Stimulated activated CD4-positive, alpha-beta T cell treated with anti-CD3 and anti-CD28 coated beads, Interleukin-1b, Interleukin-23, amount 100 ng/mL, for 24 hours (primary cell): ENCODE measurements around the gene COG5.

Experiments used
- DNase-seq, 4 experiments: peaks; one replicate each; pipeline ENCODE4 v3.0.0-alpha.2; 2020; ENCODE audit warnings: low read depth in 4 of 4, low spot score in 1 of 4

COG5 gene

DNA sequence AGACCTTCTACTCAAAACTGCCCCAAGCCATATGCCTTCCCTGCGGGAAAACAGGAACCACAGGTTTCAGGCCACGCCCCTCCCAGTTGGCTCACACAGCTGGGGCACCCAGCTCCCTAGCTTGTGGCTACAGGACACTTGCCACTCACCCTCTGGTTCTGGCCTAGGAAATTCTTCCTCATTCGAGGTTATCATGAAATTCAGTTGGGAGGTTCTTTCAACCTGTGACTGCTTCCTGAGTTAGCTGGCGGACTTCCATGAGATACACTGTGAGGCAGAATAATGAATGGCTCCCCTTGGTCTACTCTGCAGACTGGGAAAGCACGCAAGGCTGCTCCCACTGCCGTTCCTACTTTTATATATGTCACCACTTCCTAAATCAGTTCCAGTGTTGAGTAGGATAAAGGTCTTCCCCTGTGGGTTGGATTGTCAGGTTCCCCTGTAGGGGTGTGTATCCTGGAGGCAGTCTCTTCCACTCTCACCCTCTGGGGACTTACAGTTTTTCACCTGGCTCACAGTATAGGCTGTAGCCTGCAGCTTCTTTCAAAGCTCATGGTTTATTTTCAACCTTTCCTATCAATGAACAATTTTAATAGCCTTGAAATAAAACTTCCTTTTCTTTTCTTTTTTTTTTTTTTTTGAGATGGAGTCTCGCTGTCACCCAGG is 56.9 kb downstream of the COG5 start:
- DNase-seq, result no peak

DNA sequence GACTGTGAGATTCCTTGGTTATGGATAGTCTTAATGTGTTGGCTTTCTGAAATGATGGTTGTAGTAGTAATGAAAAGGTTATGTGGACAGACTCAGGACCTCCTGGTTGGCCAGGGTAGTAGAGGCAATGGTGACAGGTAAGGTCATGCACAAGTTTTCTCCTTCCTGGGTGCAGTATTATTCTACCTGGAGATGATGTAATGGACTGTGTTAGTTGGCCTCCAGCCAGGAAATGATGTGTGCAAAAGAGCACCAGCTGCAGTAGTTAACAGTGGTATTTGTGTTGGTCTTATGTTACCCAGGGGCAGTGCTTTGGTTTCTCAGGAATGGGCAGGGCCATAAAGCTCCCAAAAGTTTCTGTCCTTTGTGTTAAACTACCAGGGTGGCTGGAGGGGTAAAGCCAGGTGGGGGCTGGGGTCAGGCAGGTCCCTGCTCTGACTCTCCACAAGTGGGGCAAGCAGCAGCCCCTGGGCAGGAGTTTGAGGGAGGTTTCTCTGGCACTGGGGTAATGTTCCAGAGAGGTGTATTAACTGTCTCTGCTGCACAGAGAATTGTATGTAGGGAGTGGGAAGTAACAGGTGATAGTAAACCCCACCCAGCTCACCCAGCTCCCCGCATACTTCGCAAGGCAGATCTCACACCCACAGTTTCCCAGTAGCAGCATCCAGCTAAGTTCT is 57.6 kb downstream of the COG5 start:
- no peak for DNase-seq

DNA sequence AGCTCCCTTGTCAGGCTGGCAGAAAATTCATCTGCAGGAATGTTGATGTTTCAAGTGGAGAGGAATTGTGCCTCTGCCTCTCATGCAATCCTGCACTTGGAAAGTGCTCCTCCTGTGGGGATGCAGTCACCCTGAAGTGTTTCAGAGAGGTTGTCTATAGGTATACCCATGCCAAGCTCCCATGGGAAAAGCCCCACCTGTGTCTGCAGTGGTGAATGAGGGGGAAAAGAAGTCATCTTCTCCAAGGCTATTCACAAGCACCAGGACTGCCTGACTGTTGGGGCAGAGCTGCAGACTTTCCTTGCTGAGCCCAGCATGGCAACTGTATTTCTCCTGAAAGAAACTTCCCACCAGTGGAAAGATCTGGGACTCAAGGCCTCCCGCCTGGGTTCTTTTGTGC is 58.4 kb downstream of the COG5 start:
- no peak for DNase-seq

DNA sequence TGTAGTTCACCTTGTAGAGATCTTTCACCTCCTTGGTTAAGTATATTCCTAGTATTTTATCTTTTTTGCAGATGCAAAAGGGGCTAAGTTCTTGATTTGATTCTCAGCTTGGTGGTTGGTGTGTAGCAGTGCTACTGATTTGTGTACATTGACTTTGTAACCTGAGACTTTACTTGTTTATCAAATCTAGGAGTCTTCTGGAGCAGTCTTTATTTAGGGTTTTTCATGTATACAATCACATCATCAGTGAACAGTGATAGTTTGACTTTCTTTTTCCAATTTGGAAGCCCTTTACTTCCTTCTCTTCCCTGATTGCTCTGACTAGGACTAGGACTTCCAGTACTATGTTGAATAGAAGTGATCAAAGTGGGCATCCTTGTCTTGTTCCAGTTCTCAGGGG is 60.0 kb downstream of the COG5 start:
- DNase-seq, result no peak

DNA sequence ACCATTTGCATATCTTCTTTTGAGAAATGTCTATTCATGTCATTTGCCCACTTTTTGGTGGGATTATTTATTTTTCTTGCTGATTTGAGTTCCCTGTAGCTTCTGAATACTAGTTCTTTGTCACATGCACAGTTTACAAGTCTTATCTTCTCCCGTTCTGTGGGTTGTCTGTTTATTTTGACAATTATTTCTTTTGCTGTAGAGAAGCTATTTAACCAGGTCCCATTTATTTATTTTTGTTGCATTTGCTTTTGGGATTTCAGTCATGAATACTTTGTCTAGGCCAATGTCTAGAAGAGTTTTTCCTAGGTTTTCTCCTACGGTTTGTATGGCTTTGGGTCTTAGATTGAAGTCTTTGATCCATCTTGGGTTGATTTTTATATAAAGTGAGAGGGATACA is 60.9 kb downstream of the COG5 start:
- no peak for DNase-seq

DNA sequence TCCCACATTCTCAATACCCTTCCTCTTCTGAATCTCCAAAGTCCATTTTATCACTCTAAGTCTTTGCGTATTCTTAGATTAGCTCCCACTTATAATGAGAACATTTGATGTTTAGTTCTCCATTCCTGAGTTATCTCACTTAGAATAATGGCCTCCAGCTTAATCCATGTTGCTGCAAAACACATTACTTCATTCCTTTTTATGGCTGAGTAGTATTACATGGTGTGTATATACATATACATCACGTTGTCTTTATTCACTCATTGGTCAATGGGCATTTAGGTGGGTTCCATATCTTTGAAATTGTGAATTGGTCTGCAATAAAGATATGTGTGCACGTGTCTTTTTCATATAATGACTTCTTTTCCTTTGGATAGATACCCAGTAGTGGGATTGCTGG is 61.6 kb downstream of the COG5 start:
- no peak for DNase-seq

DNA sequence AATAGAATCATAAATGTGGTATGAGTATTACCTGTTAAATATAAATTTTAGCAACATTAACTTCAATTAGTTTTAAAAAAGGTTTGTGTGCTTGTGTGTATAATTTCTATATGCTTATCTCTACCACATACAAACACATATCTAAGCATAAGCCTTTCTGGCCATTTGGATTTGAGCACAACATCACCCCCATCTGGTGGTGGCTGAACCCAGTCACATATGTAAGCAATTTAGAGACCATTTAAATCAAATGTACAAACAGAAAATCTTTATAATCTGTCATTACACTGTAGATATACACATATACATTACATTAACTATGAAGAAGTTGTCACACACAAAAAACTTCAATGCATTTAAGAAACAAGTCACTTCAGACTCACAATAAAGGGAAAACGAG is 62.1 kb downstream of the COG5 start:
- DNase-seq, result no peak

- no peak for DNase-seq
Measured at GRCh38 chr7:107499731-107500130, 64.0 kb downstream of the COG5 start.

- DNase-seq, result no peak
Measured at GRCh38 chr7:107495516-107495915, 68.2 kb downstream of the COG5 start.

DNA sequence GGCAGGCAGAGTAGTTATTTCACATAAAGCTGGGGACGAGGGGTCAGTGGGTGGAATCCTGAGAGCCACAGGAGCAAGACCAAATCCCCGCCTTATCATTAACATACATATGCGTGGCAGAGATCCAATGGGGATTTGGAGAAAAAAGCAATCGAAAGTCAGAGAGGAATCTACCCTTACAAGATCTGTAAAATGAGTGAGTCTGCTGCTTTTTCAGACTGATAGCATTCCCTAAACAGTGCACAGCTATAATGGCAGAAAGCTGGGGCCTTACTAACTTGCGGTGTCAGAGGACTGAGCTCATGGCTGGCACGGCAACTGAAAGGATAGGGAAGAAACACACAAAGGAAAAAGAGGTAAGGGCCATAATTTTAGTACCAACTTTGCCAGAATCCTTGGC is 68.8 kb downstream of the COG5 start:
- DNase-seq, result no peak

DNA sequence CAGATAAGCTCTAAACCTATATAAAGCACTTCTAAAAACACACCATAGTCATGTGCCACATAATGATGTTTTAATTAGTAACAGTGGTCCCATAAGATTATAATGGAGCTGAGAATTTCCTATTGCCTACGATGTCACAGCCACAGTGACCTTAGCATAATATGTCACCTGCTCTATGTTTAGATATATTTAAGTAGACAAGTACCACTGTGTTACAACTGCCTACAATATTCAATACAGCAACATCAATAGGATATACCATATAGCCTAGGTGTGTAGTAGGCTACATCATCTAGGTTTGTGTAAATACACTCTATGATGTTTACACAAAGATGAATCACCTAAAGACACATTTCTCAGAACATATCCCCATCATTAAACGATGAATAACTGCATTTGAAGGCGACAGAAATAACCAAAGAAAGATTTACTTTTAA is 69.4 kb downstream of the COG5 start:
- DNase-seq, result no peak

GRCh38 chr7:107492875-107493274 is 70.8 kb downstream of the COG5 start:
- no peak for DNase-seq

DNA sequence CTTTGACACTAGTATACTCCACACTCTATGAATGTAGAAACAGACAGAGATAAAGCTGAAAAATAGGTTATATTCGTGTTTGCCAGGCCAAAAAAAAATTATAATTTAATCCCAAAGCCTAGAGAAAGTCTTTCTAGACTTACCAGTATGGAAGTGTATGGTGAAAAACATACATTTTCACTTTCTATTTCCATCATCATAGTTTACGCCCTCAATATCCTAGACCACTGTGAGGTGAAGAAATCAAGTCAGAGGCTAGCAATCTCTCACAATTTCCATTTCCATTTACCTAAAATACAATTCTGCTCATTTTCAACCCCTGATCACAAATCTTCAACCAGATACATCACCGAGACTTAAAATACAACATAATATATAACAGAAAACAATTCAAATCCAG is 77.7 kb downstream of the COG5 start:
- DNase-seq, result no peak

DNA sequence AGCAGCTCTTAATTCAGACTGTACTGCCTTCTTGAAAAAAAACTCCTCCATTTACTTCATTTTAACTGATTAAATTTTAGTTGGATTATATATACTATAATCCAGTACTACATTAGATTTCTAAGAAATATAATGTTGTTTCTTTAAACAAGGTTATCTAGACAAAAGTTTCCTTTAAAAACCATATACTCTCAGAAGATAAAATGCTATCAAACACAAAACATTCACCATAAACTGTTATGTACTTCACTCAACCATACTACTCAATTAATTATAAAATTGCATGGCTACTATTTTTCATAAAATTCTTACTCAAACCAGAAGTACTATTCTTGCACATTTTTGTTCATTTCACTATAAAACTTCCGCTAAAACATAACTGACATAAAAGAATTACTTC is 81.1 kb downstream of the COG5 start:
- no peak for DNase-seq

DNA sequence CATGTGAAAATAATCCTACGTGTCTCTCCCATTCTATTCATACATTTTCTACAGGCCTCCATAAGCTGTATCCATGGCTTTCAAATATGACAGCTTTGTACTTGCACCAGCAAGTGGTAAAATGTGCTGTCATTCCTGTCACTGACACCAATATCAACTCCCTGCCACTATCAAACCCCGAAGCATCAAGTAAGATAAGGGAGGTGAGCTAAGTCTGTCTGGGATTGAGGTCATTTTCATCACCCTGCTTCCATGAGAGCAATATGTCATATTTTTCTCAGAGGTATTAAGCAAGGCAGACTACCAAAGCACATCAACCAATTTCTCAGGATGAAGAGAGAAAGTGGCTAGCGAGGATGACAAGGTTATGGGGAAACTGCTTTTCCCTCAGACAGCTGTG is 82.8 kb downstream of the COG5 start:
- DNase-seq, result no peak

GRCh38 chr7:107479303-107479702 is 84.4 kb downstream of the COG5 start:
- DNase-seq, result no peak

- no peak for DNase-seq
Measured at GRCh38 chr7:107474104-107474521, 89.6 kb downstream of the COG5 start.

DNA sequence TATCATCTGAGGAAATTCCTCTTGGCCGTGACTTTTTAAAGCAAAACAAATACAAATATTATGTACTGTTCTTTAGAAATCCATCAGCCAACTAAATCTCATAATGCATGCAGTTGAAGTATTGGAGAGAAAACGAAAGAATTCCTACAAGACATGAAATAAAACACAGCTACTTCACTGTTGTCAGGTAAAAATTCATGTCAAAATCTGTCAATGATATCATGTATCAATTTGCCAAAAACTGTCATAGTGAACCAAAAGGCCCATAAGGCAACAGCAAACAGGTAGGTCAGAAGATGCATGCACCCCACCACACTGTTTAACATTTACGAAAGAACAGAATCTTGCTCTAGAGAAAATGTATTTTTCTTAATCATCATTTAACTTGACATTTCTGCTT is 91.6 kb downstream of the COG5 start:
- DNase-seq, result no peak

DNA sequence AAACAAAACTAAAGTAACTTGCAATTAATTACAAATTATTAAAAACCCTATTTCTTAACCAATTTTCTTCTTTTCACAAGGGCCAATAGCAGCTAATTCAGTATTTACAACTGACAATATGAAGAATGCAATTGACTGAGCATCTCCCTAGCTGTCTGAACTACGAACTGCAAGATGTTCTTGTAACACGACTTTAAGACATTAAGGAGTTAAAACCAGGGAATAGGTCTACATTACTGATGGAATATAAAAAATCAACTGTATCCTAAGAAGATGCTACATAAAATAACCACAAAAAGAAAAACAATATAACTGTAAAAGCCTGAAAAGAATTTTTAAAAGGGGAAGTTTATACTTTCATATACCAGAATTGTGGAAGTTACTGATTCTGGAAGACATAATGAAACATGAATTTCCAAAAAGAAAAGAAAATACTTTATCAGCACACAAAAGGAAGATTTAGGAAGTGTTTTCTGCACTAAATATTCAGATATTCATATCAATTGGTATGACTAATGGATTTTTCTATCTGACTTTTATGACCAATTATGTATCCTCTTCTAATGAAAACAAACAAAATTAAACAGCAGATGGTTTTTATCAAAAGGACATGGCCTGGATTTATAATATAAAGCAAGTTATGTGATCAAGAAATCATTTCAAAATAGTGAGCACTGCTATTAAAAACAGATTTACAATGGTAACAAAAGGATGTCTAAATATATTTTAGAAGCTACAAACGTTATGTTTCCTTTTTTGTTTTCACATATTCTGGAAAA is 92.2 kb downstream of the COG5 start:
- no peak for DNase-seq

GRCh38 chr7:107469929-107470328 is 93.8 kb downstream of the COG5 start, which contains the start of gene GPR22:
TSS of gene GPR22 (plus strand) at chr7:107470057. CDS start at chr7:107474061, 4,004 bp downstream.
- no peak for DNase-seq

DNA sequence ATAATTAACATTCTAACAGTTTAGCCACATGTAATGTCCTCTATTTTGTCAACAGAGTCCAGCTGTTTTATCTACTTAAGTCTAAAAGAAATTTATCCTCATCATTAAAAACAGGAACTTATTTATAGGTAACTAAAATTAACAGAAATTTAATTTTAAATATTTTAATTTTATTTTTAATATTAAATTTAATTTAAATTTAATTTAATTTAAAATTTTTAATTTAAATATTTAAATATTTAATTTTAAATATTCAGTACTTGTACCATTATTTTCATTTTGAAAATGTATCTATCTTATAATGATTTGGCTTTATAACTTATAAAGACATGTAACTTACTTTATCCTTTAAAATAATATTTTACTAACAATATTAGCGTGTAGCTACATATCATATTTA is 94.9 kb downstream of the COG5 start:
- no peak for DNase-seq

DNA sequence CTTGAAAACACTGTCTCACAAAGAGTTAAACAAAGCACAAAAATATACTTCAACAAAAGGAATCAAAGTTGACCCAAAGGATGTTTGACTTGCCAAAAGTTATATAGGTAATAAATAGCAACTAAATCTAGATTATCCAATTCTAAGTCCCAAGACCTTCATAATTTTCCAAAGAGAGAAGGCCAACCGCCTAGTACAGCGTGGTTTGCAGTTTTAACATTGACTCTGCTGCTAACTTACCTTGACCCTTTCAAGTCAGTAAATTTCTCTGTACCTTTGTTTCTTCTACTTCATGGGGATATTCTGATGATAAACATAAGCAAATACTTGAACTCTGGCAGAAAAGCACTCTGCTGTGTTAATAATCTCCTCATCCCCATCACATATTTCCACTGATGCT is 95.7 kb downstream of the COG5 start:
- no peak for DNase-seq
